ENCODE data around the gene ZNF611.
"Not testable (repeated sequence)": the region's sequence is repeated elsewhere in the genome, so short reads cannot be mapped to it uniquely, and the experiment has no call there.

DNA sequence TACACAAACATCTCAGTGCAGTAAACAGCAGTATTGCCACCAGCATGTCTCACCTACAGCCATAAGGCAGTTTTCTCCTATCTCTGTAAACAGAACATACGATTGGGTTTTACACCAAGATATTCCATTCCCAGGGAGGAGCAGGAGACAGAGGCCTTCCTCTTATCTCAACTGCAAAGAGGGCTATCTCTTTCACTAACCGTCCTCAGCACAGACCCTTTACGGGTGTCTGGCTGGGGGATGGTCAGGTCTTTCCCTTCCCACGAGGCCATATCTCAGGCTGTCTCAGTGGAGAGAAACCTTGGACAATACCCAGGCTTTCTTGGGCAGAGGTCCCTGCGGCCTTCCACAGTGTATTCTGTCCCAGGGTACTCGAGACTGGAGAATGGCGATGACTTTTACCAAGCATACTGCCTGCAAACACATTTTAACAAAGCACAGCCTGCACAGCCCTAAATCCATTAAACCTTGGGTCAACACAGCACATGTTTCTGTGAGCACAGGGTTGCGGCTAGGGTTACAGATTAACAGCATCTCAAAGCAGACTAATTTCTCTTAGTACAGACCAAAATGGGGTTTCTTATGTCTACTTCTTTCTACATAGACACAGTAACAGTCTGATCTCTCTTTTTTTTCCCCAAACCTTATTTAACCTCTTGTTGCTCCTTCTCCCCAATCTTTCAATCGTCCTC is 10.8 kb downstream of the ZNF611 start:
- TF ChIP-seq MEF2D (CRISPR knock-in tag; IDR thresholded peaks at IDR 0.05); RAD21 (CRISPR knock-in tag; IDR thresholded peaks at IDR 0.05); RBAK (CRISPR knock-in tag; IDR thresholded peaks at IDR 0.05); LCORL (IDR thresholded peaks at IDR 0.05); POLR2A (IDR thresholded peaks at IDR 0.05; ENCODE audit: insufficient read depth in 1 of 2, low read depth in 2 of 2, low read length in 2 of 2); ZNF121 (CRISPR knock-in tag; IDR thresholded peaks at IDR 0.05); ELF4 (CRISPR knock-in tag; IDR thresholded peaks at IDR 0.05; ENCODE audit: borderline replicate concordance); U2AF1 (optimal IDR thresholded peaks at IDR 0.05; ENCODE audit: low read depth, low read length); EP300 (IDR thresholded peaks at IDR 0.05; ENCODE audit: low read depth in 2 of 2, low read length in 2 of 2); EP300 (CRISPR knock-in tag; IDR thresholded peaks at IDR 0.05; ENCODE audit: borderline replicate concordance); ESRRA (CRISPR knock-in tag; IDR thresholded peaks at IDR 0.05; ENCODE audit: low read depth): not testable (repeated sequence)
- TF ChIP-seq, protein P1, sequence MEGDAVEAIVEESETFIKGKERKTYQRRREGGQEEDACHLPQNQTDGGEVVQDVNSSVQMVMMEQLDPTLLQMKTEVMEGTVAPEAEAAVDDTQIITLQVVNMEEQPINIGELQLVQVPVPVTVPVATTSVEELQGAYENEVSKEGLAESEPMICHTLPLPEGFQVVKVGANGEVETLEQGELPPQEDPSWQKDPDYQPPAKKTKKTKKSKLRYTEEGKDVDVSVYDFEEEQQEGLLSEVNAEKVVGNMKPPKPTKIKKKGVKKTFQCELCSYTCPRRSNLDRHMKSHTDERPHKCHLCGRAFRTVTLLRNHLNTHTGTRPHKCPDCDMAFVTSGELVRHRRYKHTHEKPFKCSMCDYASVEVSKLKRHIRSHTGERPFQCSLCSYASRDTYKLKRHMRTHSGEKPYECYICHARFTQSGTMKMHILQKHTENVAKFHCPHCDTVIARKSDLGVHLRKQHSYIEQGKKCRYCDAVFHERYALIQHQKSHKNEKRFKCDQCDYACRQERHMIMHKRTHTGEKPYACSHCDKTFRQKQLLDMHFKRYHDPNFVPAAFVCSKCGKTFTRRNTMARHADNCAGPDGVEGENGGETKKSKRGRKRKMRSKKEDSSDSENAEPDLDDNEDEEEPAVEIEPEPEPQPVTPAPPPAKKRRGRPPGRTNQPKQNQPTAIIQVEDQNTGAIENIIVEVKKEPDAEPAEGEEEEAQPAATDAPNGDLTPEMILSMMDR (CRISPR knock-in tag; IDR thresholded peaks at IDR 0.05) = not testable (repeated sequence)
- peak; percentile 74 for TF ChIP-seq LCORL (CRISPR knock-in tag; IDR thresholded peaks at IDR 0.05)

All from HepG2 (cell line).